Activated CD4-positive, alpha-beta T cell treated with anti-CD3 and anti-CD28 coated beads, Interleukin-2, Interleukin-4, amounts not matched to agents 100 ng/mL and 50 ng/mL, durations not matched to agents 16 hours and 8 hours (primary cell): Measurements from ENCODE around the gene CRHR2.

Experiments used
- DNase-seq: peaks from one replicate; pipeline ENCODE4 v3.0.0-alpha.2; 2020; ENCODE audit warnings: low spot score

Gene CRHR2

DNA sequence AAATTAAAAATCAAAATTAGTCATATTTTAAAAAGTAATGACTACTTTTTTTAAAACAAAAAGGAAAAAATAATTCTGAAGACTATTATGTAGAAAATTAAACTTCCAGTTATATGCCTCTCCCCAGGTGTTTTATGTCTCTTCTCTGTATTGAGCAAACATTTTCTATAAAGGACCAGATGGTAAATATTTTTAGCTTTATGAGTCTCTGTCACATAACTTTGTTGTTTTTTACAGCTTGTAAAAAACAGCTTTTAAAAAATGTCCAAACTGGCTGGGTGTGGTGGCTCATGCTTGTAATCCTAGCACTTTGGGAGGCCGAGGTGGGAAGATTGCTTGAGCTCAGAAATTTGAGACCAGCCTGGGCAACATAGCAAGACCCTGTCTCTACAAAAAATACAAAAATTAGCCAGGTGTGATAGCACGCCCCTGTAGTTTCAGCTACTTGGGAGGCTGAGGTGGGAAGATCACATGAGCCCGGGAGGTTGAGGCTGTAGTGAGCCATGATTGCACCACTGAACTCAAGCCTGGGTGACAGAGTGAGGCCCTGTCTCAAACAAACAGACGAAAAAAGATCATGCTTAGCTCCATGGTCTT is 64.1 kb downstream of the CRHR2 start:
- DNase-seq, result no peak

DNA sequence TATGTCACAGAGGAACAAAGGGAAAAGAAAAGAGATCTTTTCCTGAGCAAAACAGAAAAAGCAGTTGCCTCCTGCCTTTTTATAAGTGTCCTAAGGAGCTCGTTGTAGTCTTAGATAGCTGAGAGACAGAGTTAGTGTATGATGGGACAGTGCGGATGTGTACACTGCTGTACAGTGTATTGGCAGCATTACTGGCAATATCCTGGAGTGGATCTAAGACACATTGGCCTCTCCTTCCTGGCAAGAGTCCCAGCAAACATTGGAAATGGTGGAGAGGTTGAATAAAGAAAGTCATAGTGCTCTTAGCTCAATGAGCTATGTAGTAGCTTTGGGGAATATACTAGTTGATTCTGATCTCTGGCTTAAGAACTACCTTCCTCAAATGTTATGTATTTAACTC is 64.9 kb downstream of the CRHR2 start:
- DNase-seq, result no peak

- DNase-seq, result no peak
Measured at GRCh38 chr7:30616318-30616717, 65.9 kb downstream of the CRHR2 start.

DNA sequence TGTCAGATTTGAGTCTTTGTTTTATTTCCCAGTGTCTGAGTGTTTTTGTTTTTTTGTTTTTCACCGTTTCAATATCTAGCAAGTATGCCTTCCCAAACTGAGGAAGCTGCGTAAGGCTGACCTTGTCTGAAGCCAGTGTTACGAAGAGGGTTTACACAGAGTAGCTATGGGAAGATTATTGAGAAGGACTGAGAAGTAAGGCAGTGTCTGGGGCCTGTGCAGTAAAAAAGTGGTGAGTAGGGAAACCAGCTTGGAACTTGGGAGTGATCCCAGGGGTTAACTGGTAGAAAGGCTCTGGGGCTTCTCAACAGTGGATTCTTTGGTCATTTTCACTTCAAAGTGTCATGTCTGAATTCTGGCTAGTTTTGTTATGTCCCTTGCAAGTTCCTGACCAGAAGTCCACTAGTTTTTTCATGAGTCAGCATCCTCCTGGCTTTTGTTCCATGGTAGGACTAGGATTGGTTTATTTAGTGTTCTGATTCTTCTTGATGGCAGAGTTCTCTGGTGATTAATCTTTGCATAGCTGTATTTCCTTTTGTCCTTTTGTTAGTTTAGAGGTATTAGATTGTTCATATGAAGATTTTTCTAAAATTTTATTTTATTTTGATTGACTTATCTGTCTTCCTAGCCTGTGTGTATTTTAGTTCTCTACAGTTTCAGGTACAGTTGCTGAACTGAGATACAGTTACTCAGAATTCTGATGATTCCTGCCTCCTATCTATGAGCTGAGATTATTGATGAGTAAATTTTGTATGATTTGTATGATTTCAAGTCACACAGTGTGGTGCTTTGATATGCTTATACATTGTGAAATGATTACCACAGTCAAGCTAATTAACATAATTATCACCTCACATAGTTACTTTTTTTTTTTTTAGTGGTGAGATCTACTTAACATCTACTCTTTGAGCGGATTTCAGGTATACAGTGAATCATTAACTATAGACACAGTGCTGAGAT is 68.6 kb downstream of the CRHR2 start:
- no peak for DNase-seq

- DNase-seq, result no peak
Measured at GRCh38 chr7:30612658-30613265, 69.5 kb downstream of the CRHR2 start.

GRCh38 chr7:30605832-30606231 is 76.4 kb downstream of the CRHR2 start:
- no peak for DNase-seq

GRCh38 chr7:30604901-30605300 is 77.4 kb downstream of the CRHR2 start:
- no peak for DNase-seq
